ENCODE results near the gene PNMA1.

PNMA1 gene

DNA sequence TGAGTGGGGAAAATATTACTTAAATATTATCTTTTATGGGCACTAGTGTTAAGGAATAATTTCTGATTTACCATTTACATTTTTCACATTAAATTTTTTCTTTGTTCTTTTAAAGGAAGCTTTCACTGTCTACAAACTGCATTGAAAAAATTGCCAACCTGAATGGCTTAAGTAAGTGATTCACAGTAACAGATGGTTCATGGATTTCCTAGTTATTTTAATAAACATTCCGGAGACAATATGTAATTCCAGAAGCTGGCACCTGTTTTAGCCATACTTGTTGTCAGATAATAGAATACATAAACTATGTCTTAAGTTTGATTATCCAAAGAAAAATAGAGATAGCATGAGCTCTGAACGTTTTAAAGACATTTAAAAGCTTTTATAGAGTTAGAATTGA is 52.3 kb downstream of the PNMA1 start:
- no peak for DNase-seq

Measured in activated CD4-positive, alpha-beta T cell treated with anti-CD3 and anti-CD28 coated beads for 4 hours (primary cell).